NCI-H187 treated with DMSO at 0.1 percent for 48 hours (cell line): ENCODE data around the gene C2orf49.
"Not testable (repeated sequence)": the region's sequence is repeated elsewhere in the genome, so short reads cannot be mapped to it uniquely, and the experiment has no call there.

Experiments used
- DNase-seq: peaks from one replicate; lab custom pipeline; 2025; lab: John Stamatoyannopoulos, UW

The C2orf49 gene

DNA sequence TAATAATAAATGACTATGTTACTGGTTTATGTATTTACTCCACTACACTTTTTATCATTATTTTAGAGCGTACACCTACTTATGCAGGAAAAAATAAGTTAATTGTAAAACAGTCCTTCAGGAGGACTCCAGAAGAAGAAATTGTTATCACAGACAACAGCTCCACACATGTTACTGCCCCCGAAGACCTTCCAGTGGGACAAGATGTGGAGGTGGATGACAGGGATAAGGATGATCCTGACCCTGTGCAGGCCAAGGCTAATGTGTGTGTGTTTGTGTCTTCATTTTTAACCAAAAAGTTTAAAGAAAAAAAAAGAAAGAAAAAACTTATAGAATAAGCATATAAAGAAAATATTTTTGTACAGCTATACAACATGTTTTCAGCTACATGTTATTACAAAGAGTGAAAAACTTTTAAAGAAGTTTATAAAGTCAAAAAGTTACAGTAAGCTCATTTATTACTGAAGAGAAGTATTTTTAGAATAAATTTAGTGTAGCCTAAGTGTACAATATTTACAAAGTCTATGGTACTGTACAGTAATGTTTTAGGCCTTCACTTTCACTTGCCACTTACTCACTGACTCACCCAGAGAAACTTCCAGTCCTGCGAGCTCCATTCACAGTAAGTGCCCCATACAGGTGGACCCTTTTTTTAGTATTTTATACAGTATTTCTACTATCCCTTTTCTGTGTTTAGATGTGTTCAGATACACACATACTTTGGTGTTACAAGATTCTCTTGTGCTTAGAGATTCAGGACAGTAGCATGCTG lies 15.3 kb upstream of the C2orf49 start:
- no peak for DNase-seq

- DNase-seq, result no peak
Measured at GRCh38 chr2:105323111-105323510, 14.2 kb upstream of the C2orf49 start.

DNA sequence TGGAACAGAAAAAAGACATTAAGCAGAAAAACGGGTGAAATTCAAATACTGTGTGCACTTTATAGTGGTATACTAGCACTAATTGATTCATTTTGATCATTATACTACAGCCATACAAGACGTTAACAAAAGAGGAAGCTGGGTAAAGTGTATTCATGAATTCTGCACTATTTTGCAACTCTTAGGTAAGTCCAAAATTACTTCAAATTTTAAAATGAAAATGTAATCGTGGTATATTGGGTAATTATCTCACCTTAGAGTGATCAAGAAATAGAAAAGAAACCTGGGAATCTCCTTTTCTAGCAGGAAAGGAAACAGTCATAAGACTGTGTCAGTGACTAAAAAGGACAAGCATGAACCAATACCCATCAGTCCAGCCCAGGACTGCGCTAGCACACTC lies 13.2 kb upstream of the C2orf49 start:
- no peak for DNase-seq

- no peak for DNase-seq
Measured at GRCh38 chr2:105324732-105325131, 12.6 kb upstream of the C2orf49 start.

- DNase-seq, result no peak
Measured at GRCh38 chr2:105325389-105325963, 11.9 kb upstream of the C2orf49 start.

- not testable (repeated sequence) for DNase-seq
Measured at GRCh38 chr2:105327271-105327670, 10.1 kb upstream of the C2orf49 start.

DNA sequence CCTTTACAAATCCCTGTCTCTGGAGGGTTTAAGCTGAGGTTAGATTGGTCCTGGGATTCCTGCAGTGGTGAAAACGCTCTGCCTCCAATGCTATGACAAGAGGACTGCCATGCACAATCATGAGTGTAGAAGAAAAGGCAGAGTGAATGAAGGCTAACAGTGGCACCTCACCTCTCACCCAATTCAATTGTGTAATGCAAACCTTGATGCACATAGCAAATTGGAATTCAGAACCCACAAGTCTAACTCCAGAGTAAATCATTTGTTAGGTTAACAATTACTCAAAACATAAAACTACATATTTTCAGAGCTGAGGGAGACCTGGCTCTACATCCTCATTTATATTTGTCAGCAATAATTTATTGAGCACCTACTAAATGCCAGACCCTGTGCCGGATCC lies 9.7 kb upstream of the C2orf49 start:
- no peak for DNase-seq

DNA sequence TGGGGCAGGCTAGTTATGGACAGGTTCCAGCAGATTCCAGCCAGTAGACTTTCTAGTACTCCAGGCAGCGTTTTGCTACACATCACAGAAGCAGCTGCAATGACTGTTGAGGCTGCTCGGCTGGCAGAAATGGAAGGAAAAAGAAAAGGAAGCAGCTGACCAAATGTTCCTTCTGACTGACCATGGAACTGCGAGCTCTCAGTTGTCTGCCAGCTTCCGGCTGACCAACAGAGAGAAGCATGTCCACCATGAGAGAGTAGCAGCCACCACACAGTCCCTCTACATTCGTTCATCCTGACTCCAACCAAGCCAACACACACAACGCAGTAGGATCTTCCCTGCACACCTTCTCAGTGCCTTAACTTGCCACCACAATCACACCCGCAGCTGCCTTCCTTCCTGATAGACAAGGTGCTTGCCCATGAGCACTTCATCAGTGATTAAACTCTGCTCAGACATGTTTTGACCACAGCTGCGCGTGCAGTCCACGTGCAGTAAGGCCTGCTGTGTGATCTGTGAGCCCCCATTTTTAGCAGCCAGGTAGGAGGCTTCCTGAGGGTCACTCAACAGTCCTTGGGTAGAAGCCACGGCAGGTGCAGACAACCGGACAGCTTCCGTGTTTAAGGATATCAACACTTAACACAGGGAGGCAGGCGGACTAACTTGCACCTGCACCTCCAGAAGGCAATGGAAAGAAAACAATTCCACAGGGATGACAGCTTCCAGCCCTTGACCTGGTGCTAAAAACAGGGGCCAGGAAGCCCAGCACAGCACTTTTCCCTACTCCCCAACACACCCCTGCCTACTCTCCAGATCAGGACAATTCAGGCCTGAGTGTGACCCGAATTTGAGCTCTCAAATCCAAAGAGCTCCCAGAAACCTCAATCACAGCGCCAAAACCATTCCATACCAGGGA lies 8.8 kb upstream of the C2orf49 start:
- no peak for DNase-seq

GRCh38 chr2:105329197-105329554 lies 8.2 kb upstream of the C2orf49 start:
- DNase-seq, result no peak

- no peak for DNase-seq
Measured at GRCh38 chr2:105329561-105330495, 7.5 kb upstream of the C2orf49 start, which contains the start of gene TGFBRAP1. TSS of gene TGFBRAP1 (minus strand) at chr2:105329735. CDS start at chr2:105308301, 21,434 bp downstream.

DNA sequence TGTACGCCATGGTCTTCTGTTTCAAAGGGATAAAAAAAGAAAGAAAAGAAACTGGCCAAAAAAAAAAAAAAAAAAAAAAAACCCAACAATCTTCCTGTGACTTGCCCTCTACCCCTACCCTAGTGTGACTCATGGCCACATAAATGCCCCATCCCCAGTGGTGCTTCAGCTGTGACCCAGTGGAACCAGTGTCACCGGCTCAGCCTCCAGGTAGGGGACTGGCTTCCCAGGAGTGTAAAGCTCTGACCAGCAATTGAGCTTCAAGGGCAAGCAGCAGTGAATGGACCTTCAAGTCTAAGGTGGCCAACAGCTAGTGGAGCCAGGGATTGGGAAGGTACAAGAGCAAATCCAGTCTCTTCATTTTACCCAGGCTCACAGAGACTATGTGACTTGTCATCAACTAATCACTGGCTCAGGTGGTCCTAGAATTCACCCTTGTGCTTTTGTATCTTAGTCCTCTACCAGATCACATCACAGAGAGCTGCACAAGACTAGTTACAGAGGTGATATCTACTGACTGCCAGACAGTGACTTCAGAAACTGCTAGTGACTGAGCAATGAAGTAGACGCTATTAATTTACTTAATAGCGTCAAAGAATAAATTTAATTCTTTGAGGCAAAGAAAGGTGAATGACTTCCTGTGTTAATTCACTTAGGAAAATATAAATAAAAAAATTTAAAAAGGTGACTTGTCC lies 6.5 kb upstream of the C2orf49 start:
- no peak for DNase-seq

GRCh38 chr2:105334211-105334610 lies 3.1 kb upstream of the C2orf49 start:
- DNase-seq, result no peak

DNA sequence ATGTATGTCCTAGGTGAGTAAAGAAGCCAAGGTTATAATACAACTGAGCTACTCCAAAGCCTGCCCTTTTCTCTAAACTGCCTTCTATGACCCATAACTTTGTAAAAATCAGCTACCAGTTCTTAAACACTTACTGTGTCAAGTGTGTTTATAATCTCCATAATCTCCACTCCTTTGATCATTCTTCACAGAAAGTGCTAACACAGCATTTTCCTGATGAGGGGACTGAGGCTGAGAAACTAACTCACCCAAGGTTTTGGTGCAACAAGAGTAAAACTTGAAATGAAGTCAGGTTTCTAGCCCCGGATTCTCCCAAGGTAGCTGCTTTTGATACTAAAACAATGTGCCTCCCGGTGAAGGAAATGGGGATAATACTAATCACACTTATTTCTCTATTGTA lies 1.9 kb upstream of the C2orf49 start:
- DNase-seq, result no peak

DNA sequence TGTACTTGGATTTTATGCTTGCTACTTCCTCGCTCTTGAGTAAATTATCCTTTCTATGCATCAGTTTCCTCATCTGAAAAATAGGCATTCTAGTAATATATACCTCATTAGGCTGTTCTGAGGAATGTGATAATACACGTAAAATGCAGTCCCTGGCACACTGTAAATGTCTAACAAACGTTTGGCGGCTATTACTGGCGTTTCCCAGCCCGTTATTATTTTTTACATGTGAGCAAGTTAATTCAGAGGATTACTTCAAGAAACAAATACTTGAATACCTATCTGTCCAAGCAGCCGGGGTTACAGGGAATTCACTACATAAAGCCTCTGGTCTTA lies 586 bp upstream of the C2orf49 start:
- no peak for DNase-seq

GRCh38 chr2:105338020-105338385 lies 663 bp downstream of the C2orf49 start:
- DNase-seq, result no peak

GRCh38 chr2:105339414-105339813 lies 2.1 kb downstream of the C2orf49 start:
- no peak for DNase-seq

- DNase-seq, result no peak
Measured at GRCh38 chr2:105344704-105345345, 7.5 kb downstream of the C2orf49 start.

DNA sequence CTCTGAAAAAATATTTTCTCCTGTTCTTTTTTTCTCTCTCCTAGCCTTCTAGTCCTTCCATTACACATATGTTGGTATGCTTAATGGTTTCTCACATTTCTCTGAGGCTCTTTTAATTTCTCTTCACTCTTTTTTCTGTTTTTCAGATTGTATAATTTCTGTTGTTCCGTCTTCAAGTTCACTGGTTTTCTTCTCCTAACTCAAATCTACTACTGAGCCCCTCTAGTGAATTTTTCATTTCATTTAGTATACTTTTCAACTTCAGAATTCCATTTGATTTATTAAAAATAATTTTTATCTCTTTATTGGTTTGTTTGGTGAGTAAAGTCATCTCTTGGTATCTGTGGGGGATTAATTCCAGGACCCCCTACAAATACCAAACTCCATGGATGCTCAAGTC lies 19.8 kb downstream of the C2orf49 start:
- DNase-seq, result no peak

DNA sequence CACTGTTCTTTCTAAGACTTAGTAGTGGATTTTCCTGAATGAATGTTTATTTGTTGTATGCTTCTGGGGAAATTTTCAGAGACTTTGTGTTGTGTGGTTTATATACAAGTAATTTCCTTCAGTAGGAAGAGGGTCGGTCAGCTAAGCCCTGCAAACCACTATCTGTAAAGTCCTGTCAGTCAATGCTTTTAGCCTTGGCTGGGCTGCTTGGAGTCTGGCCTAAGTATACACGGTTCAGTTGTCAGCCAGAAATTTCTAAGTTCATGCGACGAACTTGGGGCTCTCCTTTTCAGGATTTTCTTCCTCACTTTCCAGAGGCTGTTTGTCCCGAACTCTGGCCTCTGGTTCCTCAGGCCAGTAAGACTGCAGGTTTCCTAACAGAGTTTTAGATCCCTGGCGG lies 21.3 kb downstream of the C2orf49 start:
- DNase-seq, result no peak

- DNase-seq, result no peak
Measured at GRCh38 chr2:105361102-105361889, 24.0 kb downstream of the C2orf49 start.
